Suprapubic skin (tissue), 3 donors: ENCODE data around the gene PCSK5.

Experiments
- CTCF ChIP-seq, 2 donors: fragments of 200-600 bp in 1 of 2; fragments of 450-650 bp in 1 of 2; sonication (generic) in 1 of 2; IDR thresholded peaks; one replicate each; pipeline ENCODE4 v1.5.1; 2016 to 2019; ENCODE audit warnings: antibody characterized with exemption in 2 of 2, mild to moderate bottlenecking in 1 of 2, moderate library complexity in 1 of 2
- POLR2A ChIP-seq, 2 donors: fragments of 450-650 bp; IDR thresholded peaks; one replicate each; pipeline ENCODE4 v1.6.1; 2017; ENCODE audit warnings: antibody characterized with exemption in 2 of 2, mild to moderate bottlenecking in 2 of 2, moderate library complexity in 2 of 2

GRCh38 chr9:76137931-76138330 is 247.5 kb downstream of the PCSK5 start:
- no peak for TF ChIP-seq CTCF (IDR thresholded peaks at IDR 0.05)
- no peak for TF ChIP-seq POLR2A (IDR thresholded peaks at IDR 0.05)
